Dedifferentiated amniotic fluid mesenchymal stem cell (primary cell): ENCODE measurements around the gene P2RX5.
"Not testable (repeated sequence)": the region's sequence is repeated elsewhere in the genome, so short reads cannot be mapped to it uniquely, and the experiment has no call there.

Experiments used
- DNase-seq: peaks from one replicate; pipeline ENCODE4 v3.0.0-alpha.2; 2016; ENCODE audit errors: extremely low spot score

P2RX5 gene, protein sequence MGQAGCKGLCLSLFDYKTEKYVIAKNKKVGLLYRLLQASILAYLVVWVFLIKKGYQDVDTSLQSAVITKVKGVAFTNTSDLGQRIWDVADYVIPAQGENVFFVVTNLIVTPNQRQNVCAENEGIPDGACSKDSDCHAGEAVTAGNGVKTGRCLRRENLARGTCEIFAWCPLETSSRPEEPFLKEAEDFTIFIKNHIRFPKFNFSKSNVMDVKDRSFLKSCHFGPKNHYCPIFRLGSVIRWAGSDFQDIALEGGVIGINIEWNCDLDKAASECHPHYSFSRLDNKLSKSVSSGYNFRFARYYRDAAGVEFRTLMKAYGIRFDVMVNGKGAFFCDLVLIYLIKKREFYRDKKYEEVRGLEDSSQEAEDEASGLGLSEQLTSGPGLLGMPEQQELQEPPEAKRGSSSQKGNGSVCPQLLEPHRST

DNA sequence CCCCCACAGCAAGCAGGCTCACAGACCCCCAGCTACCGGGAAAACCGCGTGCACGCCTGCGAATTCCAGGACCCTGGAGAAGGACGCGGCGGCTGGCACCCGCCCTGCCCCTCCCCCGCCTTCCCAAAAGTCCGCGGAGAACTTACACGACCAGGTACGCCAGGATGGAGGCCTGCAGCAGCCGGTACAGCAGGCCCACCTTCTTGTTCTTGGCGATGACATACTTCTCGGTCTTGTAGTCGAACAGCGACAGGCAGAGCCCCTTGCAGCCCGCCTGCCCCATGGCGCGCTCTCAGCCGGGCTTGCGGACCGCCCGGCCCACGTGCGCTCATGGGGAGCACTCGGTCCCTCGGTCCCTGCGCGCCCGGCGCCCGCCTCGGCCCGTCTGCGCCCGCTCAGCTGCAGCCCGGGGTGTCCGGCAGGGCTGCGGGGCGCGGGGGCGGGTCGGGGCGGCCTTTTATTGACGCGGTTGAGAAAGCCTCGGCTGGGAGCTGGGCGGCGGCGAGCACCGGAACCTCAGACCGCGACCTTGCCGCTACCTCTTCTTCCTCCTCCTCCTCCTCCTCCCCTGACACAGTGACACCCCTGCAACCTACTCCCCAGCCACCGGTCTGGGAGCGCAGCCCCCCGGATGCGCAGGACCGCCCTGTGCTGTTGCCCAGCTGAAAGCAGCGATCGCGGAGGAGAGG is at the start of gene P2RX5:
P2RX5 (minus strand) TSS at position 433 of the 689 bp plus-strand sequence; CDS start at position 283, 150 bp downstream.
- DNase-seq, result no peak

DNA sequence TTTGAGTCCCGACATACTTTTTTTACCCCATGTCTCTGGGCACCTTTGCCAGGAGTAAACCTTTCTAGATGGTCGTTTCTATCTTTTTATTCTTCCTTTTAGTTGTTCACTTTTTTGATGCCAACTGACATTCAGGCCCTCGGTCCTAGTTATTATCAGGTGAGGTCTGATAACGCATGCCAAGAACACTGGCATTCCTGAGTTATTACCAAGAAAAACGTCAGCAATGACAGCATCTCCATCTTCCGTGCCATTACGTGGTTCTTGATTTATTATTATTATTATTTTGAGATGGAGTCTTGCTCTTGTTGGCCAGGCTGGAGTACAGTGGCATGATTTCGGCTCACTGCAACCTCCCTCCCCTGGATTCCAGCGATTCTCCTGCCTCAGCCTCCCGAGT is 49.1 kb upstream of the P2RX5 start:
- DNase-seq, result no peak

DNA sequence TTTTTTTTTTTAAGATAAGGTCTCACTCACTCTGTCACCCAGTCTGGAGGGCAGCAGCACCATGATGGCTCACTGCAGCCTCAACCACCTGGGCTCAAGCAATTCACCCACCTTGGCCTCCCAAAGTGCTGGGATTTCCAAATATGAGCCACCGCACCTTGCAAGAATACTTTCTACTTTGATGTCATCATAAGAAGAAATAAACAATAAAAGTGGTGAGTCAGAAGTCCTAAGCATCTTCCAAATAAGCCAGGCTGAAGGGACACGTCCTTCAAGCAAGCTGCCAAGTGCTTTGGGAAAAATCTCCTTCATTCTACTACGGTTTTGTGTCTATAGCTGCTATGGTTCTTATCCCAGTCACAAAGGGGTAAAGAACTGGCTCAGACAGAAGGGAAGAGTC is 48.1 kb upstream of the P2RX5 start:
- DNase-seq, result no peak

DNA sequence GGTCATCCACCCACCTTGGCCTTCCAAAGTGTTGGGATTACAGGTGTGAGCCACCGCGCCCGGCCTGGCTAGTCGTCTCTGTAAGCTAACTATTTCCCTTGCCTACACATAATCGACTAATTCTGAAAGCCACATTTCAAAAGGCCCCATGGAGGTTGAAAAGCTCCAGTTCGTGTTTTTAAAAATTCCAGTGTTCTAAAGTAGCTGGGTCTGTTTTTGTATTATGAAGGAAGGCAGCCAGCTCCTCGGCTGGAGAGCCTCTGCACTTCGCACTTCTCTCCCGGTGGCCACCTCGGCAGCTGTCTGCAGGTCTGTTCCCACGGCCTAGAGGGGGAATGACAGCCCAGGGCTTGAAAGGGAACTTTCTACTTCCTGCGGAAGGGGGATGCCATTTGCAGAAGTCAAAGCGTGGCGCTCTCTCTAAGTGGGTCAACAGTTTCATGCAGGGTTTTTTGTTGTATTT is 44.7 kb upstream of the P2RX5 start:
- DNase-seq, result no peak

DNA sequence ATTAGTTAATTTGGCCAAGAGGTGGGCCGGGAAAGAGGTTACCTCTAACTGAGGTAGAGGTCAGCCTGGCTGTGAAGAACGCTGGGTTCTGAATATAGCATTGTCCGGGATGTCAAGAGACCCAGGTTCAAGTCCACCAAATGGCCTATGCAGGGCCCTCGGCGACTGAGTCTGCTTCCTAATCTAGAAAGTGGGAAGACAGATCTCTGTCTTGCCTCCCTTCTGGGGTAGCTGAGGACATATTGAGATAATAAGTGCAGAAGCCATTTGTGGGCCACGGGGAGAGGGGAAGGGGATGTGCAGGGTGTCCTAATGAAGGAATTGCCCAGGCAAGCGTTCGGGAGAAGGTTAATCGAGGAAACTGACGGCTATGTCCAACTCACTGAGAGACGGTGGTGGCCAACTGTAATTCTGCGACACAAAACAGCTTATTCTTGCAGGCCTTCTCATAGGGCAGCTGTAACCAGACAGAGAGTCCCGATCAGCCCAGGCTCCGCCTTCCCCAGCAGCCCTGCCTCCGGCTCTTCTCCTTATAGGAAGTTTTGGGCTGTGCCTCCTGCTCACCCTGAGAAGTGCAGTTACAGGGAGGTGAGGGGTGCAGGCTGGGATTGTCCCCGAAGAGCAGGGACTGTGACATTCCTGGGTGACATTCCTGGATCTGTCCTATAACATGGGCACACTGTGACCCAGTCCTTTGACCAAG is 43.6 kb upstream of the P2RX5 start:
- DNase-seq, result no peak

DNA sequence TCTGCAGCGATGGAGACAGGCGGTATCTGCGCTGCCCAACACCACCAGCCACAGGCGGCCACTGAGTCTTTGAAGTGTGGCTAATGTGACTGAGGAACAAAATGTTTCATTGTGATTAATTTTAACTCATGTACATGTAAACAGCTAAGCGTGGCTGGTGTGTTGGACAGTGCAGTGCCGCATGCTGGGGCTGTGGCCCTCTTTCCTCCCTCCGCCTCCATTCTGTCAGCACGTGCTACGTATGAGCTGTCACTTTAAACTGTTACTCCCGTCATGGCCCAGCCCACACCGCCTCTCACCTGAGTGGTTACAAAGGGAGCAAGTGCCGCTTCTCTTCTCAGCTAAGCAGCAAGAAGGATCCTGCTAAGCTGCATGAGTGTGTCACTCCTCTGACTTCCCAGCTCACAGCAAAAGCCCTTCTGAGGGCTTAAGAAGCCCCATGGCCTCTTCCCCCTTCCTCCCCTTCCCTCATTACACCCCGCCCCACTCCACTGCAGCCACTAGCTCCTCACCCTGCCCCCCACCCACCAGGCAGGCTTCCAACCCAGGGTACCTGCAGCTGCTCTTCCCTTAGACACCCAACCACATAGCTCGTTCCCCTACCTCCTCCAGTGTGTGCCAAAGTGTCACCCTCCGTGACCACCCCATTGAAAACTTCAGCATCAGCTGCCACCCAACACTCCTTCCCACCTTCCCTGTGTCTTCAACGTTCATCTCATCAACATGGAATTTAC is 42.8 kb upstream of the P2RX5 start:
- no peak for DNase-seq

DNA sequence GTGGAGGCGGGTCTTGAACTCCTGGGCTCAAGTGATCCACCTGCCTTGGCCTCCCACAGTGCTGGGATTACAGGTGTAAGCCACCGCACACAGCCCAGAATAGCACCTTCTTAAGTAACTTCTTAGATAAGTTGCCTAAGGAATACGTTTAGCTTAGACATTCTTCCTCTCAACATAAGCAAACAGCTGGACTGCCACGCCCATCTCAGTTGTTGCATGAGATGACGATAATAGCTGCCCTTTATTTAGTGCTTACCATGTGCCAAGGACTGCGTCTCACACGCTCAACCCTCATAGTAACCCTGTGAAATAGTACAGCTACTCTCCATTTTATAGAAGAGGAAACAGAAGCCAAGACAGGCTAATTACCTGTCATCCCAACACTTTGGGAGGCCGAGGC is 39.6 kb upstream of the P2RX5 start:
- DNase-seq, result no peak

DNA sequence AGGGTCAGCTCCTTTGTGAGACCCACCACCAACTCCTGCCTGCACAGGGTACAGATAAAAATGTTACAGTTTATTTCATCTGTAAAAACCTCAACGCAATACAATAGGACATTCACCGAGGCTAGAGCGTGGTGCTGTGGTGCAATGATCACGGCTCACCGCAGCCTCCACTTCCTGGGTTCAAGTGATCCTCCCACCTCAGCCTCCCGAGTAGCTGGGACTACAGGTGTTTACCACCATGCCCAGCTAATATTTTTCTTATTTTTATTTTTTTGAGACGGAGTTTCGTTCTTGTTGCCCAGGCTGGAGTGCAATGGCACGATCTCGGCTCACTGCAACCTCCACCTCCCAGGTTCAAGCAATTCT is 38.9 kb upstream of the P2RX5 start:
- not testable (repeated sequence) for DNase-seq

DNA sequence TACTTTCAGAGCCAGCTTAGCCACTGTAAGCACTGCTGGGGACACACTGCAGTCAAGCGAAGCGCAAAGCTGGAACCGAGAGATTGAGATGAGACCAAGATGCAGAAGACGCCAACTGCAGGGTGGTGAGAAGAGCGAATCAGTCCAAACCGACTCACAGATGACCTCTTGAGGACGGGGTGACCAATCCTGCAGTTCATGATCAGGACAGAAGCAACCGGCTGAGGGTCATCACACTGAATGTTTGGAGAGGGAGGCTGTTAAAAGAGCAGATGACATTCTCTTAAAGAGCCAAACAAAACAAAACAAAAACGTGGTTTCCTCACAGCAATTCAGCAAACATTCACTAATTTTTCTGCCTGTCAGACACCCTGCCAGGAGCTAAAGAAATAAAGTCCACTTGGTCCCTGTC is 36.3 kb upstream of the P2RX5 start:
- DNase-seq, result no peak

DNA sequence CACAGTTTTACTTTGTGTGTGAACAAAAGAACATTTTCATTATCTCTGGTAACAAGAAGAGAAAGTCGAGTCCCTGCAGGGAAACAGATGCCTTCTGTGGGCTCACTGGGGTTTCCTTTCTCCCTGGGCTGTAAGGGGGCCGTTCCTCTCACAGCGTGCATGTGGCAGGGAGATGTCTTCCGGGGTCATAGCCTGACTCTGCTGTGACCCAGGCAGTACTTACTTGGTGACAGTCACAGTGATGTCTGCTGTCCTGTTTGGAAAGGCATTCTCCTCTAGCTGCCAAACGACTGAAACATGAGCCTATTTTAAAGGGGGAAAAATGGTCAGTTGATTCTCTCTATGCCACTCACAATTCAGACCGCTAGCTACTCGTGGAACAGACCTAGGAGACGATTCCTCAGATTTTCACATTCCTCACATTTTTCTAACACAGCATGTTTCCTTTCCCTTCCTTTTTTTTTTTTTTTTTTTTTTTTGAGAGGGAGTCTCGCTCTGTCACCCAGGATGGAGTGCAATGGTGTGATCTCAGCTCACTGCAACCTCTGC is 35.0 kb upstream of the P2RX5 start:
- peak; percentile 31 for DNase-seq

DNA sequence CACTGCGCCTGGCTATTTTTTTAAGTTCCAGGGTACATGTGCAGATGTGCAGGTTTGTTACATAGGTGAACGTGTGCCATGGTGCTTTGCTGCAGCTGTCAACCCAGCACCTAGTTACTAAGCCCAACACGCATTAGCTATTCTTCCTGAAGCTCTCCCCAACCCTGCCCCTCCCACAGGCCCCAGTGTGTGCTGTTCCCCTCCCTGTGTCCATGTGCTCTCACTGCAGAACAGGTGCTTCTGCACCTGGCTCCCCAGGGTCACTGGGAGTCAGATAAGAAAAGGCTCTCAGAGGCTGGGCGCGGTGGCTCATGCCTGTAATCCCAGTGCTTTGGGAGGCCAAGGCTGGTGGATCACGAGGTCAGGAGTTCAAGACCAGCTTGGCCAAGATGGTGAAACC is 33.9 kb upstream of the P2RX5 start:
- DNase-seq, result no peak

DNA sequence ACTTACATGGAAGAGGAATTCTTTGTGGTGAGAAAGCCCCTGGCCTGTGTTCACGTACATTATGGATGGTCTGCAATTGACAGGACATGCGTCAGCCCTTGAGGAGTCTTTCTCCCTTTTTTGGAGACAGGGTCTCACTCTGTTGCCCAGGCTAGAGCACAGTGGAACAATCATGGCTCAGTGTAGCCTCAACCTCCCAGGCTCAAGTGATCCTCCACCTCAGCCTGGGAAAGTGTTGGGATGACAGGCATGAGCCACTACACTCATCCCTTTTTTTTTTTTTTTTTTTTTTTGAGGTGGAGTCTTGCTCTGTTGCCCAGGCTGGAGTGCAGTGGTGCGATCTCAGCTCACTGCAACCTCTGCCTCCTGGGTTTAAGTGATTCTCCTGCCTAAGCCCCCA is 32.1 kb upstream of the P2RX5 start:
- not testable (repeated sequence) for DNase-seq

DNA sequence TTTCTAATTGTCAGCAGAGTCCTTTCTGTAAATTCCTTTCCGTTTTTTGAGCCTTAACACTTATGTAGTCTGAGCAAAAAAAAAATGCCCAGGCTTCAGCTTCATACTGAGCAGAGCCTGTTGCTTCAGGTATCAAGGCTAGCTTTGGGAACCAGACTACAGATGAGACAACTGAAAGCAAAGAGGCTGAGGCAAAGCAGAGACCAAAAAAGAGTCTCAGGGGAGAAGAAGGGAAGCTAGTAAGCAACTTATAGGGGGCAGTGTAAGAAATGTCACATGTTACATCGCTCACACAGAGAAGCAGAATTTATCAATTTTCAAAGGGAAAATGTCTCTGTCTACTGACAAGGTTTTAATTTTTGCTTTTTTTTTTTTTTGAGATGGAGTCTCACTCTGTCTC is 31.1 kb upstream of the P2RX5 start:
- no peak for DNase-seq

DNA sequence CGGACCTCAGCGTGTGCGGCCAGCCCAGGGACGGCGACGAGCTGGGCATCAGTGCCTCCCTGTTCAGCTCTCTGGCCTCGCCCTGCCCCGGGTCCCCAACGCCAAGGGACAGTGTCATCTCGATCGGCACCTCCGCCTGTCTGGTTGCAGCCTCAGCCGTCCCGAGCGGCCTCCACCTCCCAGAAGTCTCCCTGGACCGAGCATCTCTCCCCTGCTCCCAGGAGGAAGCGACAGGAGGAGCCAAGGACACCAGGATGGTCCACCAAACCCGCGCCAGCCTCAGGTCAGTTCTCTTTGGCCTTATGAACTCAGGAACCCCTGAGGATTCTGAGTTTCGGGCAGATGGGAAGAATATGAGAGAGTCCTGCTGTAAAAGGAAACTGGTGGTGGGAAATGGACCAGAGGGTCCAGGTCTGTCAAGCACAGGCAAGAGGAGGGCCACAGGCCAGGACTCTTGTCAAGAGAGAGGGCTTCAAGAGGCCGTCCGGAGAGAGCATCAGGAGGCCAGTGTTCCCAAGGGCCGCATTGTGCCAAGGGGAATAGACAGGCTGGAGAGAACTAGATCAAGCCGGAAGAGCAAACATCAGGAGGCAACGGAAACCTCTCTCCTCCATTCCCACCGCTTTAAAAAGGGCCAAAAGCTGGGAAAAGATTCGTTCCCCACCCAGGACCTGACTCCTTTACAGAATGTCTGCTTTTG is 28.6 kb upstream of the P2RX5 start:
- DNase-seq, result no peak

DNA sequence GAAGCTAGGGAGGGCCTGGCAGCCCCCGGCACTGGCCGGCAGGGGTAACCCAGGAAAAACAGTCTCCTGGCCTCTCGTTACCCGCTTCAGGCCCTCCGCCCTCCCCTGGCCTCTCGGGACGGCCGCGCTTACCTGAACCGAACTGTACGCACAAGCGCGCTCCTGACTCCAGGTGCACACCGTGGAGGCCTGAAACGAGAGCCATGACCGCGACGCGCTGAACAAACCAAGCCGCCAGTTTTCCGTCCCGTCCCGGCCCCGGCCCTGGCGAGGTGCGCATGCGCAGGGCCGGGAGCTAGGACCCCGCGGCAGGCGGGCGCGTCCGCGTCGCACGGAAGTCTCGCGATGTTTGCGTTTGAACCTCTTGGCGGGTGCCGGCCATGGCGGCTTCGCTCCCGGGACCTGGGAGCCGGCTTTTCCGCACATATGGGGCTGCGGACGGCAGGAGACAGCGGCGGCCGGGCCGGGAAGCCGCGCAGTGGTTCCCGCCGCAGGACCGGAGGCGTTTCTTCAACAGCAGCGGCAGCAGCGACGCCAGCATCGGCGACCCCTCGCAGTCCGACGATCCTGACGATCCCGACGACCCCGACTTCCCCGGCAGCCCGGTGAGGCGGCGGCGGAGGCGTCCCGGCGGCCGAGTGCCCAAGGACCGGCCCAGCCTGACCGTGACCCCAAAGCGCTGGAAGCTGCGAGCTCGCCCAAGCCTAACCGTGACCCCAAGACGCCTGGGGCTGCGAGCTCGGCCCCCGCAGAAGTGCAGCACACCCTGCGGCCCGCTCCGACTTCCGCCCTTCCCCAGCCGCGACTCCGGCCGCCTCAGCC is 27.8 kb upstream of the P2RX5 start, which contains the start of gene HASPIN:
HASPIN (plus strand) TSS at position 348 of the 822 bp plus-strand sequence; CDS start at position 381, 33 bp downstream.
- DNase-seq, result peak; percentile 85

DNA sequence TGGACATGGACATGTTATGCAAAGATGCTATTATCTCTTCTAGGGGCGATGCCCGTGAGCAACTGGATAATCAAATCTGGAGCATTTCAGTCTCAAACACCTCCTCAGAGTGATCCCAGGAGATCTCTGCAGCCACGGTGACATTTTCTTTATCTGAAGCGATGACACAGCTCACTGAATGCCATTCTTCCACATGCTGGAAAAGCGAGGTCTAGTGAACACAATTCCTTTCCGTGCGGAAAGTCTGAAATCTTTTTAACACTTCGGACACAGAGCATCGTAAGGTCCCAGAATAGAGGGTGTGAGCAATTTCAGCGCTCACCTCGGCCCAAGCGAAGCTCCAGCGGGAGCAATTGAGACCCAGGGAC is 27.2 kb upstream of the P2RX5 start:
- no peak for DNase-seq

DNA sequence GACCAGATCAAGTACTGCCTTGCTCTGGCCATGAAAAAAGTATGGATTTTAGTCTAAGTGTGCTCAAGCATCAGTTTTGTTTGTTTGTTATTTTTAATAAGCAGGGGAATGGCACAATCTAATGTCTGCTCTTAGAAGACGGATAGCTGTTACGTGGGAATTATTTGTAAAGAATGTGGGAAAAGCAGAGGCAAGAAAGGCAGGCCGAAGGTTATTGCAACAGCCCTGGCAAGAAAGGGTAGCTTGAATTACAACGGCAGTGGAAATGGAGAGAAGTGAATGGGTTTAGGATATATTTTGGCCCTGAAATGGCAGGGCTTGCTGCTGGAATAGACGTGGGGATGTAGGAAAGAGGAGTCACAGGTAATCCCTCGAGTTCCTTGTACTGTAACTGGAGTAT is 26.8 kb upstream of the P2RX5 start:
- peak; percentile 18 for DNase-seq

DNA sequence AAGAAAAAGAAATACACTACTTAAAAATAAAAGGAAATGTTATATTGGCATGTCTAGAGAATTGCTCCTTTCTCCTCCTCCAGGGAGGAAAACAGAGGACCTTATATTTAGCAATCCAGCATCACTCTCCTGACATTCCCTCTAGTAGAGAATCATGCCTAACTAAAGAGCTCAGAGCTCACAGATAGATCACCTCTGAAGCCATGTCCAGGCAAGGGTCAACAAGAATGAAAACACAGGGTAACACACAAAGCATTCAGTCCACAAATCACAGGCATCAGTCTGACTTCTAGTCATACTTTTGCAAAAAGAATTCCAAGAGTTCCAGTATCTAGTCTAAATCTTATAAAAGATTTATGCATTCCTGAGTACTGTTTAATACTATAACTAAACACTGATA is 23.3 kb upstream of the P2RX5 start:
- no peak for DNase-seq

DNA sequence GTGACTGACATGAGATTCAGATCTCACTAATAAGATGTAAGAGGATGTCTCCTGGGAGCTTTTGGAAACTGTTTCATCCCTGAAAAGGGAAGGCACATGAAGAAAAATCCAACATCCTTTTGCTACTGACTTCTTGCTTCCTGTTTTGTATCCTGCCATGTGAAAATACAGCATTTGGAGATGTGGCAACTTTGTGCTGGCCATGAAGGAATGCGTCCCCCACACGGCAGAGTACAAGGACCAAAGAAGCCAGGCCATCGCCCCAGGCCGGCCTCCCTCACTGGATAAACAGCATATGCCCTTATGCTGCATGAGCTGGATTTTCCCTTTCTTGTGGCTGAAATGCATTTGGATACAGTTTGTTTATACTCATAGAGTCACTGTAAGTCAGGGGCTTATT is 22.2 kb upstream of the P2RX5 start:
- no peak for DNase-seq

DNA sequence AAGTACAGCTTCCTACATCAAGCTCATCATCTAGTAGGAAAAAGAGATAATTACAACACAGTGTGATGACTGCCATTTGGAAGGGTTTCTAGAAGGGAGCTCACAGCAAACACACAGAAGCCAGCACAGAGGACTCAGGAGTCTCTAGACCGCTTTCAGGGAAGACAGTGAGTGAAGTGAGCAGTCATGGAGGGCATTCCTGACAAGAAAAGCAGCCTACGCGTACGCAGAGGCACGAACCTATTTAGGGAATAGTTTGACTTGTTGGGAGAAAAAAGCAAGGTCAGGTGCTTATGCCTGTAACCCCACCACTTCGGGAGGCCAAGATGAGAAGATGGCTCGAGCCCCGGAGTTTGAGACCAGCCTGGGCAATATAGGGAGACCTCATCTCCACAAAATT is 19.3 kb upstream of the P2RX5 start:
- no peak for DNase-seq
